HUDEP-2 (cell line): ENCODE measurements around the gene IGFBP5.

Source experiments
- DNase-seq, 76 experiments: peaks; one replicate each; lab custom pipeline; 2025; ENCODE audit not compliant: unreplicated experiment in 76 of 76; lab: John Stamatoyannopoulos, UW

The IGFBP5 gene

DNA sequence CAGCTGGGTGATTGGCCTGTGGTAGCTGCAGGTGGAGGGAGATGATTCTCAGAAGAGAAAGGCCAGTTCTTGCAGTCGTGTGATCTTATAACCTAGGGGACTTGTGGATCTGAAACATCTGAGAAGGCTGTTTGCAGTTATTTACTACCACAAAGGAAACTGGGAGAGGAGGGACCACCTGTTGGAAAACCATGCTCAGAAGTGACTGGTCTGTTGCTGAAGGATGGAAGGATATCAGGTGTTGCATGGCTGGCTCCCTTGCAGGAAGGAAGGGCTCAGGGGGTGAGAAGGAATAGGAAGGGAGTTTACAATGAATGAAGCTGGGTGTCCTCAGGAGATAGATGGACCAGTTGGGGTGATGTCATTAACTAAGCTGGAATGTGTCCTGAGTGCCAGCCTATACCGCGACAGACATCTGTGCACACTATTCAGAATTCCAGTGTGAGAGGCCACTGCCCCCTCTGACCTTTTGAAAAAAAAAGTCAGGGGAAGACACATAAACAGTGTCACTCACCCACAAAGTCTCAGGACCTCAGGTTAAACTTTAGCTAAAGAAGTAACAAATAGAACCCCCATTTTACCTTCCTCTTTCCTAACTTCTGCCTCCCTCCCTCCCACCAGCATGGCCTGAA, 44.6 kb downstream of the IGFBP5 start:
- DNase-seq: no peak

DNA sequence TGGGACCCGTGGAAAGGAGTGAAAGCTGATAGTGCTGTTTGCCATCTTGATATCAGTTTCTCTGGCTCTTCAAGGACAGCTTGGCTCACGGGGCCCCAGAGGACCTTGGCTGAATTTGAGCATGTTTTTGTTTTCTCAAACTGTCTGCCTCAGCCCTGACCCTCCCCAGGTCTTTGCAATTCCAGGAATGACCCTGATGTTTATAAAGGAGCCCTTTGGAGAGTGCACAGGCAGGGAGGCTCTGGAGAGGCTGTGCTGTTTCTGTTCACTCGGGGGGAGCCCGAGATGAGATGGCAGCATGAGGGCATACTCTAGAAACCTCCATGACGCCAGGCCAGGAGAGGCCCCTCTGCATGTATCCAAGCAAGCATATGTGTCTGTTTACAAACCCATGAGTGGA, 45.8 kb downstream of the IGFBP5 start:
- DNase-seq: no peak

DNA sequence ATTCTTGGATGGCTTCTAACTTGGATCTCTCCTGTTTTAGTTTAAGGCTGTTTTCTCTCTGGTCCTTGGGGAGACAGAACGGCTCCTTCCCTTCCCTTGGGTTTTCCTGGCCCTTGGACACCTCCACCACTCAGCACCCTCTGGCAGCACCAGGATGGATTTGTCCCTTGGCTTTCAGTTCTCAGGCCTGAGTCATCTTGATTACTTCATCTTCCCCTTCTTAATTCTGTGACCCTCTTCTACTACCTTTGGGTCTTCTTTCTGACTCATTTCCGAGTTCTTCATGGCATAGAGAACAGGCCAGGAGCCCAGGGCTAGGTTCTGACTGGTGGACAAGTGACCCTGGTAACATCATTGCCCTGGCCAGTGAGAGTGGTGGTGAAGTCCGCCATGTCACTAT, 47.2 kb downstream of the IGFBP5 start:
- DNase-seq: no peak

DNA sequence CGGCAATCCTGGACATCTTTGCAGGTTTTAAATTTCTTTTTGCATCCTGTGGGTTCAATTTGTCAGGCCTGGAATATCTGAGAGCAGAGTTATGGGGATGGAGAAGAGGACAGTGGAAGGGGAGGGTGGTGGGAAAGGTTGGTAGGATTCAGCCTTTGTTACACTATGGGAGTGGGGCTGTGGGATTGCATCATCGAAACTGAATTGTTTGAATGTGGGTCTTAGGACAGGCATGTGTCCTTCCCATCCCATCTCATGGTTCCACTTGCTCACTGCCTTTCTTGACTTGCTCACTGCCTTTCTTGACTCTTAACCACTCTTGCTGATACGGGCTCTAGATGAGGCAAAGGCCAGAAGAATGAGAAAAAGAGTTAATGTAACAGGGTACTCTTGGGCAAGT, 49.2 kb downstream of the IGFBP5 start:
- DNase-seq: no peak

DNA sequence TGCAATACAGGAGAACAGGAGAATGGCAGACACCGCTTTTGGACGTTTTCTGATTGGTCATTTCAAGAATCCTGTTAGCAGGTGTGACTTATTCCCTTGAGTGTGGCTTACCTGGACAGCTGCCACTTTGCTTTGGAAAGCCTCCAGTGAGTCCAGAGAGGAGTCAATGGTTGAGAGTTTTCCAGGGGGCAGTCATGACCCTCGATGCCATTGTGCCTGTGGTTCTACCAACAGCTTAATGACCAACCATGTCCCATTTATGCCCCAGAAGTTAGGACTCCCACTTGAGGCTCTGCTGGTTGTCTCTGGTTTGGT, 49.8 kb downstream of the IGFBP5 start:
- DNase-seq: no peak

DNA sequence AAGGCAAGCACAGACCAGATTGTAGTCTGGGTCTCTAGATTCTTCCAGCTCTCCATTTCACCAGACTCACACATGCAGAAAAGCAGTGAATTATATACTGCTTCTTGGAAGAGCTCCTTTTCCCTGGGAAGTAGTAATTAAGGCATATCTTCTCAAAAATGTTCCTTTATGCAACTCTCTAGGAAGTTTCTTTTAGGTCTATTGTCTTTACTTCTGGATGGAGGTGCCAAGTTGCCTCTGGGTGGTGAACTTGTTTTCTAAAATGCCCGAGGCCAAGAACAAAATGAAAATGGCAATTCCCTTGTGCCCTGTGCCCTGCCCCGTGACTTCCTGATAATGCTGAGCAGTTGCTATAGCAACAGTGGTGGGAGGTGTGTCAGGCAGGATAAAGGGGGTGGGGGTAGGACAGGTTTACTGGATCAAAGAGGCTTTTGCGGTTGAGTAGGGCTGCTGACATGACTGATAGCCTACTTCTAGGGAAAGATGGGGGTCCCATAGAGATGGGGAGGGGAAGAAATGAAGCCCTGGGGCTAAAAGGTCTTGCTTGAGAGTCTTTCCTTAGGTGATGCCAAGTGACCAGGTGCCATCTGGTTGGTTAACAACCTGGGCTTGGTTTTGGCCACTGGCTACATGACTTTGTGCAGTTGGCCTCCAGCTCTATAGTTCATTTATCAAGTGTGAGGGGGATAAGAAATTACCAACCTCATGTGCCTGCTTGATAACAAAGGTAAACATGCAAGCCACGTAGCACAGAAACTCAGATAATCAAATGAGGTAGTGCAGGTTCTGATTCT, 50.3 kb downstream of the IGFBP5 start:
- DNase-seq: no peak

DNA sequence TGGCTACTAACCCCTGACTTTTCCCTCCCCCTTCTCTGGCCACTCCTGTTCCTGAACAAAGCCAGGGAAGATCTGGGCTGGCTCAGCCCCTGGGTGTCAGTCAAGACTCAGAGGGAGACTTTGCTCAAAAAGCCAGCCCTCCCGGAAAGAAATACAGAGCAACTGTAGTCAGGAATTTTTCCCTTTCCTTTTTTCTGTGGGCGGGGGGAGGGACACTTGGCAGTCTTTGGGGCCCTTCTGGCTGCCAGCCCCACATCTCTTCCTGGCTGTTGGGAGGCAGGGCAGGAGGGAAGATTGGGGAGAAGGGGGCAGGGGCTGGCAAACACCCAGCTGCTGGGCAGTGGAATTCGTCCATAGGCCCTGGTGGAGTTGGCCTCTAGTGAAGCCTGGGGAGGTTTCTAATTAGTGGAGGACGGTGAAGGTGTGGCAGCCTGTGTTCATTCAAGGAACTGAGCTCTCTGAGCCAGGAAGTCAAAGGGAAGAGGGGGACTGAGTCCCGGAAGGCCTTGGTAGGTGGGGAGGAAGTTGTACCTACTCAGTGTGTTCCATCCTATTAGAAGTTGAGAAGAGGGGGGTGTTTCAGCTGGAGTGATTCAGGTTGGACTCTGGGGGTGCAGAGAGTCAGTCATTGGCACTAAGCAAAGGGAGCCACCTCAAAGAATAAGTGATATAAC, 51.2 kb downstream of the IGFBP5 start:
- no peak for DNase-seq

DNA sequence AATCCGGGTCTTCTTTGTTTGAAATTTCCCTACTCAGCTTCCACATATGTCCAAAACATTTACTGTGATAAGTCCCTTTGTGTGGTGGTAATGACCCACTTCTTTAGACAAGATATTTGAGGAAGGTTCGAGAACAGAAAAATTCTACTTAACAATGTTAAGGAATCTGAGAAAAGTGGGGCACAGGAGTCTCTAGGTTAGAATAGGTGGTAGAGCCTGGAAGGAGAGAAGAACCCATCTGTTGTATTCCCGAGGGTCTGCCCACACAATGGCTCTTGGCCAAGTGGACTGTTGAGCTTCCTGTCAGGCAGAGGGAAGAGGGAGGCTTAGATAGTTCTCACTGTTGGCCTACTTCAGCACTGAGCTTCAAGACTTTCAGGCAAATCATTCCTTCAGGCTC, 57.9 kb downstream of the IGFBP5 start:
- DNase-seq: no peak

DNA sequence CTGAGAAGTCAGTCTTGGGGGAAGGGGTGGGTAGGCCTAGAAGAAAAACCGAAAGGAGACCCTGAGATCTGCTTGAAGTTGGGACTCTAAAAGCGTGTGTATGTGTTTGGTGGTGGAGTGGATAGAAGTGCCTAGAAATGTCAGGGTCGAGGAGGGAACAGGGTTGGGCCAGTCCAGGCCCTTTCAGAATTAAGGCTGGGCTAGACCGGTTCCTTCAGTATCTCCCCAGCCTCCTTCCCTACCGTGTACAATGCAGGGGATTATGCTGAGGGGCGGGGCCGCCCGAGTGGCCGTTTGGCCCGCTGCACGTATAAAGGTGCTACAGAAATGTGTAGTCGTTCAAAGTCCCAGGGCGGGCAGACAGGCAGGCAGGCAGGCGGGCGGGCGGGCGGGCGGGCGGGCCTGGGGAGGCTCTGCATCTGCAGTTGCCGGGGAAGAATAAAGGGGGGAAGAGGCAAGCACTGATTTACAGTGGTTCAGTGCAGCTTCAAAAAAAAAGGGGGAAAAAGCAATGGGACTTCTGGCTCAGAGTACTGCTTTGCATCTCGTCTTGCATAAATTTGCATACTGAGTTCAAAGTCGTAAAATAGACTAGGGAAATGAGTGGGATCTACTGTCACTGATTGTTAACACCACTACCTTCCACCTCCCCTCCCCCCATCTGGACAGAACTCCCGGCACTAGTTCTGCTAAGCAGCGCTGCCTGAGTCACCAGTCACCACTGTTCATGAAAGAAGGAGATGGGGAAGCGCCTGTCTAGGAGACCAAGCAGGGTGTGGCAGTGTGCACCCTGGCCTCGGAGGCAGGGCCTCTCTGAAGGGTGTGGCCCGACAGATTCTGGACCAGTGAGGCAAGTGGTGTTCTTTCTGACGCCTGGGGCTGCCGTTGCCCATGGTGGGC, 58.5 kb downstream of the IGFBP5 start:
- DNase-seq: no peak

DNA sequence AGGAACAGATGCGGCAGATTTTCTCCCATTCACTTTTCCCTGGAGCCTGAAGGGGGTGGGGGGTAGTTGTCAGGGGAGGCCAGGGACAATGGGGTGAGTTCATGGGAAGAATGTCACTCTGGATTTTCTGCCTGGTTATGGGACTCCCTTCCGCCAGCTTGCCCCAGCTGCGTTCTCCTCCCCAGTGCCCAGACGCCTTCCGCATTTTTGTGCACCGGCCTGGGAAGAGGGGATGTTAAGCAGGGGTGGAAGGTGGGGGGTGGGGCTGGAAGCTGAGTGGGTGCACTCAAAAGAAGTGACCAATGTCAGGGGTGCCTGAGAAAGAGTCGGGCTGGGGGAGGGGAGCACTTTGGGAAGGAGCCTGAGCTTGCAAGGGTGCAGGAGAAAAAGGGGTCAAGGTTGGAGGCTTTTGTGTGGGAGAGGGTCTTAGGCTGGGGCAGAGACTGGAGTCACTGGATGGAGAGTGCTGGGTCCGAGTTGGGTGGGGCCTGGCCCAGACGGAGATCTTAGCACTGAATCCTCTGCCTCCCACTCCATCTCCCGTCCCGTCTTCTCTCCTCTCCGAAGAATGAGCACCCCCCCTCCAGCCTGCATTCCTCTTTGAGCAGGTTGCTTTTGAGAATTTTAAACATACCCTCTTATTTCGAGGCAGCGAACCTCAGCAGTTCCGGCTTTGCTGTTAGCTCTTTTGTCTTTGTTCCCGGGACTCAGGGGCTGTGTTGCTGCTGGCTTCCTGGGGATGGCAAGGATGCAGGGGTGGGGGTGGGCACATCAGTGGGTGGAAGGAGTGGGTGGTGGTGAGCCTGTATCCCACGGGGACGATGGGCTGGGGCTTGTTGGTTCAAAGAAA, 59.4 kb downstream of the IGFBP5 start:
- DNase-seq: no peak

DNA sequence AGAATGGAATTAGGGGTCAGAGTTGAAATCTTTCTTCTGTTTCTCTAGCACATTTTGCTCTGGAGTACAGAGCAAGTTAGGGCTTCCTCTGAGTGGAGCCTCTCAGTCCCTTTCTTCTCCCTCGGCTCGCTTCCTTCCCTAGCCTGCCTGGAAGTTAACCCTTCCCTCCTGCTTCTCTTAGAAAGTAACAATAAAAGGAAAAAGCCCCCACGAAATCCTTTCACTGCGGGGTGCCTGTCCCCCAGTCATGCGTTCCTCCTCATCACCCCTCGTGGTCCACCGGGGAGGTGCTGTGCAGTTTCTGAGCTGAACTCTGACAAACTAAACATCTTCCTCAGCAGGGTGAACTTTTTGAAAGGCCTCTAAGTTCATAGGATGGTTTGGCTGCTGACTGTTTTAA, 60.2 kb downstream of the IGFBP5 start:
- DNase-seq: no peak

DNA sequence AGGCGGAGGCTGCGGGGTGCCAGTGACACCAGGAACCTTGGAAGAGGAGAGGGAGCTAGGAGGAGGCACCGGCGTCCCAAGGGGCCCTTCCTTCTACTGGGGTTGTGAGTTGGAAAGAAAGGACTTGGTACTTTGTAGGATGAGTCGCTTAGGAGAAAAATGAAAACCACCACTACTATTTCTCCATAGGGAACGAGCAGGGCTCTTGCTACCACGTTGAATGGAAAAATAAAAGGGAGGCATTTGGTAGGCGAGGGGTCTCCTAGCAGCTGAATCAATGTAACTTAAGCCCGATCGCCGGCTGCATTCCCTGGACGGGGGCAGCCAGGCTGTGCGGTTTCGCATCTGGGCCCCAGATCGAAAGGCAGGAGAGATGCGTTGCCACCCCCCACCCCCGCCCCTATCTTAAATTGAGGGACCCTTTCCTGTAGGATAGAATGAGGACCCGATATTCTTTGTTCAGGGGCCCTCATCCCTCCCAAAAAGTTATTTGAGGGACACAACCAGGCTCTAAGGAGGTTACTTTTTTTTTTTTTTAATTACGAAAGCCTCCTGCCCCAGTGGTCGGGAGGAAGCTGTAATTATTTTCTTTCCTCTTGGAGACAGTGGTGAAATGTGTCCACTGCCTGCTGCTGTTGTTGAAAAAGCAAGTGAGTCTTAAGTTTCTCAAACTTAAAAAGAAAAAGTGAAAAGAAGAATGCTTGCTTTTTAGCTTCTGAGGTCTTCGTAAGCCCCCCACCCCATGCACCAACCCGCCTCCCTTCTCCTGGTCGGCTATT, 60.8 kb downstream of the IGFBP5 start:
- DNase-seq: no peak

DNA sequence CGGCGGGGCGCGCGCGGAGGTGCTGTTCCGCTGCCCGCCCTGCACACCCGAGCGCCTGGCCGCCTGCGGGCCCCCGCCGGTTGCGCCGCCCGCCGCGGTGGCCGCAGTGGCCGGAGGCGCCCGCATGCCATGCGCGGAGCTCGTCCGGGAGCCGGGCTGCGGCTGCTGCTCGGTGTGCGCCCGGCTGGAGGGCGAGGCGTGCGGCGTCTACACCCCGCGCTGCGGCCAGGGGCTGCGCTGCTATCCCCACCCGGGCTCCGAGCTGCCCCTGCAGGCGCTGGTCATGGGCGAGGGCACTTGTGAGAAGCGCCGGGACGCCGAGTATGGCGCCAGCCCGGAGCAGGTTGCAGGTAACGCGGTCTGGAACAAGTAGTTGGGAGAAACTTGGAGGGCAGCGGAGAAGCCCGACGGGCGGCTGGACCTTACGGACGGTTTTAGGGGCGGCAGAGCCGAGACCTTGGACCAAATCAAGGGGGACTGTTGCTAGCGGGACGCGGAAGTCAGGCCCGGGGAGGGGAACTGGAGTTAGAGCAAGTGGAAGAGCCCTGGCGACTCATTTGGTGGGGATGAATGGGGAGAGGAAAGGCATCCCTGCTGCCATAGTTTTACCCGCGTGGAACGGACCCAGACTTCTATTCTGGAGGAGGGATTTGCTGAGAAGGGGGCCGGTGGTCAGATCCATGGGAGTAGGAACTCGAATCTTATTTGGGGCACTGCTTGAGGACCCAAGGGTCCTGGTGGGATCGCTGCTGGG, 61.6 kb downstream of the IGFBP5 start:
- DNase-seq: no peak

DNA sequence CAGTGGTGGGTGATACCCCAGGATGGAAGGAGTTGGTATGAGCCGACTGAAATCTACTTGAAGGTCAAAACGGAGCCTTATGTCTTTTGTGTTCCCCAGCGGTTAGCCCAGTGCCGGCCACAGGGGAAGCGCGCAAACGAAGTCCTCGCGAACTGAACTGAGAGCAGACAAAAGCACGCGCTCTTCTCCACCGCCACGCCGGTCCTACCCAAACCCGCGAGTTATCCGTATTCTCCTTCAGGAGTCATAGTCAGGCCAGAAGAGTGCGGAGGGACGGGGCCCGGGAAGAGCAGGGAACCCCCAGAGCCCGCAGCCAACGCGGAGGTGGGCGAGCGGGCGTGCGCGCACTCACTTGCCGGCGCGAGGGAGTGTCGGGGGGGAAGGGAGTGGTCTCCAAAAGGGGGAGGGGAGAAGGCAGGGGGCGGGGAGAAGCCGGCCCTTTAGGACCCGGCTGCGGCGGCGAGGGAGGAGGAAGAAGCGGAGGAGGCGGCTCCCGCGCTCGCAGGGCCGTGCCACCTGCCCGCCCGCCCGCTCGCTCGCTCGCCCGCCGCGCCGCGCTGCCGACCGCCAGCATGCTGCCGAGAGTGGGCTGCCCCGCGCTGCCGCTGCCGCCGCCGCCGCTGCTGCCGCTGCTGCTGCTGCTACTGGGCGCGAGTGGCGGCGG, 62.3 kb downstream of the IGFBP5 start, which contains the start of gene IGFBP2:
IGFBP2 (plus strand) TSS at position 469 of the 664 bp plus-strand sequence; CDS start at position 573, 104 bp downstream.
- DNase-seq: no peak

DNA sequence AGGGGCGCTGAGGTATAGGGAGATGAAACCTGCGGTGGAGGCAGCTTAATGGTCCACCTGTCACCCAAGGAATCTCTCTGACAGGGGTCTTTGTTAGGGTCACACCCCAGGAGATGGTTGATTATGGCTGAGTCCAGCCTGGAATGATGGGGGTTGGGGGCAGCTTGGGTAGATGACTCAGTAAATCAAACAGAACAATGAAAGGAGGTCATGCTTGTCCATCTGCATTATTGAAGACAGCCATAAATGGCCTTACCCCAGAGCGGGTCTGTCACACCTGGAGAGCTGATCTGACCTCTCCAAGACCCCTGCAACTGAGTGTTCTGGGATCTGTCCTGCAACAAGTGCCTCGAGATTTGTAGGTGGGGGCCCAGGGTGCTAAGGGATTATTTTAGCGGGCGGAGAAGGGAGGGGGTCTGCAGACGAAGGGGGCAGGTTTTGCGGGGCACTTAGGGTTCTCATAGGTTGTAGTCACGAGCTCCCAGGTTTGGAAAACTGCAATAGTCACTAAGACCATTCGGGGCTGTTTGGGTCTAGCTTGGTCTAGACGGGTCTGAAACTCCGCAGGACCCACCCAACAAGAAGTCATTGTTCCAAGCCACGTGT, 62.9 kb downstream of the IGFBP5 start:
- DNase-seq: no peak

DNA sequence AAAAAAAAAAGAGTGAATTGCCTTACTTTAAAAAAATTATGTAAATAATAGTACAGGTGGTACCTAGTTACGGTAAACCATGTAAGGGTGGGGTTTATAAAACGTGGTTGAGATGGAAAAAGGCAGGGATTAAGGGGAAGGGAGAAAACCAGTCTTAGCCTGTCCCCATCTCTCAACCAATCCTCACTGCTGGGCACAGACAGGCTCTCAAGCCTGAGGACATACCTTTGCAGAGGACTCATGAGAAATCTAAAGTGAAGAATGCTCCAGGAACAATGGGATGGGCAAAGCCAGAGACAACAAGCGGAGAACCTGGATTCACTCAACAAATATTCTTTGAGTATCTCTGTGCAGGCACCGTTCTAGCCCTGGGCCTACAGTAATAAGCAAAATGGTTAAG, 65.6 kb downstream of the IGFBP5 start:
- DNase-seq: no peak

DNA sequence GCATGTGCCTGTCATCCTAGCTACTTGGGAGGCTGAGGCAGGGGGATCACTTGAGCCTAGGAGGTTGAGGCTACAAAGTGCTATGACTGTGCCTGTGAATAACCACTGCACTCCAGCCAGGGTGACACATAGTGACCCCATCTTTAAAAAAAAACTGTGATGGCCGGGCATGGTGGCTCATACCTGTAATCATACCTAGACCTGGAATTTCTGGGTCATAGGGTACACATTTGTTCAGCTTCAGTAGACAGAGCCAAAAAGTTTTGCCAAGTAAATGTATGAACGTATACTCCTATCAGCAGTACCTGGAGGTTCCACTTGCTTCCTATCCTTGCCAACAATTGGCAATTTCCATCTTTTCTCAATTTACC, 68.5 kb downstream of the IGFBP5 start:
- no peak for DNase-seq
